IPS-18c (cell line): ENCODE measurements around the gene TUBGCP2.

Source experiments
- H3K4me3 ChIP-seq: 2 replicates; pipeline ENCODE4 v1.7.0; 2013; ENCODE audit warnings: low read depth, mild to moderate bottlenecking, low read length, moderate library complexity; ENCODE audit not compliant: insufficient read depth
- H3K9me3 ChIP-seq: one replicate; pipeline ENCODE4 v1.6.1; 2013; ENCODE audit warnings: mild to moderate bottlenecking, low read length, moderate library complexity; ENCODE audit not compliant: control insufficient read depth, insufficient read depth

TUBGCP2 gene

DNA sequence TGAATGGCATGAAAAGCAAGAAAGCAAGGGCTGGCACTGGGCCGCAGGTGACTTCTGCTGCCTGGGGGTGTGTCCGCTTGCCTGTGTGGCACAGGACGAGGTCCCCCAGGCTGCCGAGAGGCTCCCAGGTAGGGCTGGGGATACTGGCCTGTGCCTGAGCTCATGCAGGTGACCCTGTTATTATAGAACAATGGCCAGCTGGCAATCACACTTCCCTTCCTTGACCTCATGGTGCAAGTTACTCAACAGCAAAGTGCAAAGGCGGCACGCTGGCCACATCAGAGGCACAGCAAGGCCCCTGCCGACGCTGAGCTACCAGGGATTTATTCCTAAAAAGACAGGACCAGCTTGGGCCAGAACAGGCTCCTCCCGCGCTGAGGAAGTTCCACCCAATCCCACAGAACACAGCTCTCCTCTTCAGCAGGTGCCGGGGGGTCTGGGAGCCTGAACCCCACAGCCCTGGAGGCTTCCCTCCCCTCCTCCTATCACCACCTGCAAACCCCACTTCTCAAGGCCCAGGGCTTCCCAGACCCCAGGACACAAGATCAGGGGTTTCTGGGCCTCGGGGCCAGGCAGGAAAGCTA, 30.6 kb downstream of the TUBGCP2 start:
- H3K4me3 ChIP-seq, result no peak overlapping the region

DNA sequence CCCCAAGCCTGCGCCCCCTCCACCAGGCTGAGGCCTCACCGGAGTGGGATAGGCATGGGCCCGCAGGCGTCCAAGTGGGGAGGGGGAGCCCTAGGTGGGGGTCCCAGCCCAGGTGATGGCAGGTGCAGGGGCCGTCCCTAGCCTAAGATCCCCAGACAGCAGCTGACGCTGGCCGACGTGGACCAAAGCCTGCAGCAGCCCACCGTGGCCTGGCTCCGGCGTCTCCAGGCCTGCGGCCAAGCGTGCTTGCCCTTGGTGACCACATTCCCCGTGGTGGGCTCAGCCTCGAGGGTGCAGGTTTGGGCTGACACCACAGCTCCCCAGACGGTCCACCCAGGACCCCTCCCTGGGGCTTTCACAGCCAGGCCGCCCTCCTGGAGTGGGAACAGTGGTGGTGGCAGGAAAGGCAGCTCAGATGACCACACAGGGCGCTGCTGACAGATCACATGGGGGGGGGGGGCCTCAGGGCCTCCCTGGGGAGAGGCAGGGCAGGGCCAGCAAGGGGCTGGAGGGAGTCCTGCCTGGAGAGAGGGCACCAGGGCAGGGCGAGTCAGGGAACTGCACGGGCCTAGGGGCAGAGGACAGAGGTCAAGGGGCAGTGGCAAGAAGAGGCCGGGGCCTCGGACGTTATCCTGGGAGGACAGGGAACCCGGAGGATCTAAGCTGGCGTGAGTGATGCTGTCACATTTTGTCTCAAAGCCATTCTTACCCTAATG, 31.2 kb downstream of the TUBGCP2 start:
- Histone ChIP-seq H3K4me3 (peak overlapping the region; percentile 28), H3K9me3 (no peaks in the 10 kb centered on the region)

More for the DNA sequence above, 30.6 kb downstream of the TUBGCP2 start:
- no peaks in the 10 kb centered on the region for H3K9me3 ChIP-seq

DNA sequence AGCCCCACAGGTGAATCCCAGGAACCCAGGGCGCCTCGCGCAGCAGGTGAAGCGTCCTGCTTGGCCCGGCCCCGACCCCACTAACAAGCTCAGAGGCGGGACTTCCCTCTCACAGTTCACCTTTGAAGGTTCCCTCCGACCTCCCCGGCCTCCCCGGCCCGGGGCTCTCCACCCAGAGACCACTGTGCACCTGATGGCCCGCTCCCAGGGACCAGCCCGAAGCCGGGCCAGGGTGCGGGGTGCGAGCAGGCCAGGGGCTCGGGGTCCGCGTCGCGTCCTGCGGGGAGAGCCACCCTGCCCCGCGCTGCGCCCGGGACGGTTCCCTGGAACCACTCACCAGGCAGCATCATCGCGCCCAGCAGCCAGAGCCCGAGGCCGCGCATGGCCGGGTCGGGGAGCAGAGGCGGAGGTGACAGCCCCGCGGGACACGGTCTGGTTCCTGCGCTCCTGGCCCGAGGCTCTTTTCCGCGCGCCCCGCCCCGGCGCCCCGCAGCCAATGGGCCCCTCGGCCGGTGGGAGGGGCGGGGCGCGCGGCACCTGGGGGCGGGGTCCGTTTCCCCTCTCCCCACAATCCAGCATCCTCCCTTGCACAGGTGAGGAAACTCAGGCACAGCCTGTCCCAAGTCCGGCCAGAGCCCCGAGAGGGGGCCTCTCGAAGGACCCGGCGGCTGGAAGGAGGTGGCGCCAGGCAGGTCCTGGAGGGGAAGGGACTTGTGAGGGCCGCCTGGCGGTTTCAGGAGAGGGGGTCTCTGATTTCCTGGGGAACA, 32.1 kb downstream of the TUBGCP2 start, which contains the start of gene ADAM8:
Gene ADAM8 (minus strand): TSS at position 434 of the 767 bp plus-strand sequence. CDS start 51 bp downstream, at position 383.
- Histone ChIP-seq H3K9me3 (no peaks in the 10 kb centered on the region), H3K4me3 (peak within 1 kb of the TSS; percentile 40)

DNA sequence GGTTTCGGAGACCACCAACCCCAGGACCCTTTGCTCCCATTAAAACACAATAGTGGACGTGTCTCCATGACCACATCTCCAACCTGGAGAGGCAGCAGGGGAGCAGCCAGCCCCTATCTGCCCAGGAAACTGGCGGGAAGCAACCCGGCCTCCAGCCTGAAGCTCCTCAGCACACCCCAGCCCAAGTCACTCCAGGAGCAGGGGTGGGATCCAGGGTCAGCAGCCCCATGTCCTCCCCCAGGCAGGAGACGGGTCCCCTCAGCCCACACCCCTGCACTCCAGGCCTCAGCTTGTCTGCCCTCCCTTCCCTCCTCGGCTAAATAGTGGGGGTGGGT, 32.6 kb downstream of the TUBGCP2 start:
- H3K9me3 ChIP-seq, result no peaks in the 10 kb centered on the region
- peak overlapping the region; percentile 40; the same call in 1 of the 2 replicates for H3K4me3 ChIP-seq

DNA sequence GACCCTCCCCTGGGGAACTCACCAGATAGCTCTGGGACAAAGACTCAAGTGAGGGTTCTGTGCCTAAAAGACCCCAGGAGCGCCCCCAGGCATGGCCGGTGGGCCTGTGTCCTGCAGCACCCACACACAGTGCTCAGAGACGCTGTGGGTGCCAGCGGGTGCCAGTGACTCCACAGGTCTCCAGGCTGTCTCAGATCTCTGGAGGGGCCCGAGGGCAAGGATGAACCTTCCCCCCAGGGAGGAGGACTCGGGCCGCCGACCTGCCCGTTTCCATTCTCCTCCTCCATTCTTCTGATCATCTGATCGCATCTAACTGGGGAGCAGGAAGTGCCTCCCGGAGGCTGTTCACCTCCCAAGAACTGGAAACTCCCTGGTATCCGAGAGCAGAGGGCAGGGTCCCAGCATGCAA, 33.0 kb downstream of the TUBGCP2 start:
- H3K4me3 ChIP-seq, result no peak overlapping the region
- no peaks in the 10 kb centered on the region for H3K9me3 ChIP-seq

DNA sequence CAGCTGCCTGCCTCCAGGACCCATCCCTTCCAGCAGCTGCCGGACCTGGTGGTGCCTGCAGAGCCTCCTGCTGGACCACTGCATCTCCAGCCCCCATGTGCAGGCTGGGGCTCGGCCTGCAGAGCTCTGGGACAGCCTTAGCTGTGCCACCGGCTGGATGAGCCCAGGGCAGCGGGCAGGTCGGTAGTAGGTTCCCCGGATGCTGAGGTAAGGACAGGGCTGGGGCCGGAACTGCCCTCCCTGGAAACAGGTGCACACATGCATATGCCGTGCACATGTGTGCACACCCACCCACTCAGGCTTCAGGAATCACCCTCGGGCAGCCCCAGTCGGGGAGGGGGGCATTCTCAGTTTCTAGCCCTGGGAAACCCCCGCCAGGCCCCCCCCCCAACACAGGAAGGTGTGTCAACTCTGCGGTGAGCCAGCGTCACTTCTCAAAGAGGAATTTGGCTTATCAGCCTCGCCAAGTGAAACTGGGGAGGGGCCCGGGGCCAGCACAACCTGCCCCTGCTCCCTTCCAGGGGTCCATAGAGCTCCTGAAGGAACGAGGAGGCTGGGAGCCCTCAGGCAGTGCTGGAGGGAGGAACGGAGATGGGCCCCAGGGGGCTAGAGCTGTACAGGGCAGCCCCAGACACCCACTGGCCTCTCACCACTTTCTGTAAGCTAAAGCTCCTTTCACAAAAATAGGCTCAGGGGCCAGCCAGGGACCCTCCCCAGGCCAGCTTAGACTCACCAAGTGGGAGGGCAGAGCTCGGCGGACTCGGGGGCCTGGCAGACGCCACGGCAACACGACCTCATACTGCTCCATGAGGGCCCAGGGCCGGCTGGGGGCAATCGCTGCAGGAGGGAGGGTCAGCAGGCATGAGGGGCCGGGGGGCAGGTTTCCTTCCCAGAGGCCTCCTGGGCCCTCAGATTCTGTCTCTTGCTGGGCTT, 33.7 kb downstream of the TUBGCP2 start:
- H3K9me3 ChIP-seq, result no peaks in the 10 kb centered on the region

DNA sequence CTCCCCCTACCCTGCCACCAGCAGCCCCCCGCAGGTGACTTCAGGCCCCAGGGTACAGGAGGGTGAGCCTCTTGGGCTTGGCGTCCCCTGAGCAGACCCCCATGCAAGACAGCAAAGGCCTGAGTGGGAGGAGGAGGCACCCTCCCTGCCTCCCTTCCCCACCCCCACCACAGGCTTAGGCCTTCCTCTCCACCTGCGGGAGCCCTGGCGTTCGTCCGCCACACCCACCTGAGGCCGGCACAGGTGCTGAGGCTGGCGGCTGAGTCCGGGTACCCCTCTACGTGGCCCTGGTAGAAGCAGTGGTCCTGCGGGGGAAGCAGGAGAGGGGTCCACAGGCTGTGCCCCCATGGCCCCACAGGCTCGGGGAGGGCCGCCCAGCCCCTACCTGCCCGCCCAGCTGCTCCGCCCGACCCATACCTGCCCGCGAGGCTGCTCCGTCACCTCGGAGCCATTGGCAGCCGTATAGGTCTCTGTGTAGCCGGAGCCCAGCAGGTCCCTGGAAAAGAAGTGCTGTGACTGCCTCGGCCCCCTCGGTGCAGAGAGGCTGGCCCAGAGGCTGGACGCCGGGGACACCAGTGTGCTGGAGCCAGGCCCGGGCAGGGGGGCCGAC, 35.0 kb downstream of the TUBGCP2 start:
- no peak overlapping the region for H3K4me3 ChIP-seq
- H3K9me3 ChIP-seq, result no peaks in the 10 kb centered on the region

More for the DNA sequence above, 33.7 kb downstream of the TUBGCP2 start:
- no peak overlapping the region for H3K4me3 ChIP-seq

DNA sequence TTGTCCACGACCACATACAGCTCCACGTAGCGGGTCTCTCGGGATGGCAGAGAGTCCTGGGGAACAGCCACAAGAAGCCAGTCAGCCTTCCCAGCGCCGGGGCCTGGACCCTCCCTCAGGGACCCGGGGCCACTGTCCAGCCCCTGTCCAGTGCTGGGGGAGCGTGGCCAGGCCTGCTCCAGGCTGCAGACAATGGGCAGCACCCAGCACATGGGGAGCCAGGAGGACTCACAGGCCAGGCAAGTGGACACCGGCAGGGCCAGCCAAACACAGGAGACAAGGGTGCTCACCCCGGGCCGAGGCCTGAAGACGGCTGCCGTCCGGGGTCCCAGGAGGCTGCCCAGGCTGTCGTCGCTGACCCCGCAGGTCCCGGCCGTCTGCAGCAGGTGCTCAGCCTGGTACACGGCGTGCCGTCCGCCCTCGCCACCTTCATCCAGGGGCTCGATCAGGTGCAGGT, 35.7 kb downstream of the TUBGCP2 start:
- H3K4me3 ChIP-seq, result no peak overlapping the region
- no peaks in the 10 kb centered on the region for H3K9me3 ChIP-seq

DNA sequence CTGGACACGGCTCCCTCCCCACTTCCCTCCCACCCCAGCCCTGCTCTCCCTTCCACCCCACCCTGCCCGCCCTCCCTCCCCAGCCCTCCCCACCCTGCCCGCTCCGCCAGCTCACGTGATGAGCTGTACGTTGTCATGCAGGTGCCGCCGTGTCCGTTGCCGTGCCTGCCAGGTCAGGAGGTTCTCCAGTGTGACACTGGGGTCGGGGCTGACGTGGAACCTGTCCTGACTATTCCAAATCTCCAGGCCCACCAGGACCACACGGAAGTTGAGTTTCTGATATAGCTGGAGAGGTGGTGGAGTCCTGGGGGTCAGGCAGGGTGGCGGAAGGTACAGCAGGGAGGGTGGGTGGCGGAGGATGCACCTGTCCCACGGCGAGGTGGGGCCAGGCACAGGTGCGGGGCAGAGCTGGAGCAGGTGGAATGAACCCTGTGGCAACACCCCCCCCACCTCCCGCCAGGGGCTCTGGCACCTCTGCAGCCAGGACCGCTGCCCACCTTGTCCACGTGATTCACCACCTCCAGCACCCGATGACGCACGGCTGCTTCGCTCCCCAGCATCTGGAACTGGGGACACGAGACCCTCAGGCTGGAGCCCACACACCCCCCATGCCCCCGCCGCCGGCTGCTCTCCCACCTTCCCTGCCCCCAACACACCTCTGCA, 36.2 kb downstream of the TUBGCP2 start:
- no peak overlapping the region for H3K4me3 ChIP-seq

DNA sequence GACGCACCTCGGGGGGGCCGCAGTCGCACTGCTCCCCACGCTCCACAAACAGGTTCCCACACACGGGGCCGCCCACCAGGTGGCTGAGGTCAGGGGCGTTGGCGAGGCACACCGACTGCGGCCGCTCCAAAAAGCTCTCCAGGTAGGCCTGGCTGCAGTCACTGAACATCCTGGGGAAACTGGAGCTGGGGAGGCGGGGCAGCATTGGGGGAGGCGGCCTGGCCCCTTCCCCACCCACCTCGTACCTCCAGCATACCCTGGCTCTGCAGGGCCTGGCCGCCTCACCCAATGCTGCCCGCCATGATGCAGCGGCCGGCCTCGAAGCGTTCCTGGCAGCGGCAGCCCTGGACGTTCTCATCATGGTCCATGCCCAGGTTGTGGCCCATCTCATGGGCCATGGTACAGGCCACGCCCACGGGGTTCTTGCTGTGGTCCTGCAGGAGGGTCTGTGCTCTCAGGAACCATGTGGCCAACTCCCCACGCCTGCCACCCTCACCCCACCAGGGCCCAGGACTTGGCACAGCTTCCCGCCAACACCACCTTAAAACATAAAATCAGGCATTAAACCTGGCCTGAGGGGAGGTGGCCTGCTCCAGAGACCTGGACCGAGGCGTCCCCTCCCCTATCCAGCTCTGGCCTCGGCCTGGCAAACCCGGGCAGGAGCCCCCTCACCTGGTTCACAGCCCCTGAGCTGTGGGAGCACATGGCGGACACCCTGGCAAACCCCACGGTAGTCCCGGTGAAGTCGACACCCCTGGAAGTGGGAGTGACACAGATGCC, 37.0 kb downstream of the TUBGCP2 start:
- Histone ChIP-seq H3K9me3 (no peaks in the 10 kb centered on the region), H3K4me3 (no peak overlapping the region)

More for the DNA sequence above, 36.2 kb downstream of the TUBGCP2 start:
- no peaks in the 10 kb centered on the region for H3K9me3 ChIP-seq

DNA sequence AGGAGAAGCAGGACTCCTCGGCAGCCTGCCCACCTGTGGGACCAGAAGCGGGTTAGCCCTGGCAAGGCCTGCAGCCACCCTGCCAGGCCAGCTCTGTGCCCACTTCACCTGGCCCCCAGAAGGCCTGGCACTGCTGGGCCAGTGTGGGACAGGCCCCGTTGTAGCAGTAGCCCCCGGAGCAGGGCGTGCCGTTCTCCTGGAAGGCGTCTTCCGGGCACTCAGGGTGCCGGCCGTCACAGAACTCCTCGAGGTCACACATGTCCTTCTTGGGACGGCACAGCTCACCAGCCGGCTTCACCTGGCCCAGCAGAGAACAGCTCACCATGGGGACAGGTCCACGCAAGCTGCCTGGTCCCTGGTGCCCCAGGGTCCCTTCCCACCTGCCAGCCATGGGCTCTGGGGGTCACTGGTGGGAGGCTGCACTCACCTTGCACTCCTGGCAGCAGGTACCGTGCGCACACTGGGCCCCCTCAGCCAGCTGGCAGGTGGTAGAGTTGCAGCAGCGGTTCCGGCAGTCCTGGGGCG, 37.8 kb downstream of the TUBGCP2 start:
- H3K4me3 ChIP-seq, result no peak overlapping the region
- H3K9me3 ChIP-seq, result no peaks in the 10 kb centered on the region

DNA sequence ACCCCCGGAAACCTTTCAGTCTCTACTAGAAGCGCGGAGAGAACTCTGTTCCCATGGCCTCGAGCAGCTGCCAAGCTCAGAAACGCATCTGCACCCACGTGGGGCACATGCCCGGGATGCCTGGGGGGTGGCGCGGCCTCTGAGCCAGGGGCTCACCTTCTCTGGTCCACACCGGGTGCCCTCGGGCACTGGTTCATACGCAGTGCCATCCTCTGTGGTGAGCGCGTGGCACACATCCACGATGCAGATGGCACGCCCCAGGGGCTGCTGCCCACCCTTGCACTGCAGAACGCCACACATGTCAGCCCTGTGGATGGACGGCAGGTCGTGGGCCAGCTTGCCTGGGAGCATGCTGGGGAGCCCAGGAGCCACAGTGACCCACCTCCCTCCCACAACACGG, 38.5 kb downstream of the TUBGCP2 start:
- Histone ChIP-seq H3K4me3 (no peak overlapping the region), H3K9me3 (no peaks in the 10 kb centered on the region)

DNA sequence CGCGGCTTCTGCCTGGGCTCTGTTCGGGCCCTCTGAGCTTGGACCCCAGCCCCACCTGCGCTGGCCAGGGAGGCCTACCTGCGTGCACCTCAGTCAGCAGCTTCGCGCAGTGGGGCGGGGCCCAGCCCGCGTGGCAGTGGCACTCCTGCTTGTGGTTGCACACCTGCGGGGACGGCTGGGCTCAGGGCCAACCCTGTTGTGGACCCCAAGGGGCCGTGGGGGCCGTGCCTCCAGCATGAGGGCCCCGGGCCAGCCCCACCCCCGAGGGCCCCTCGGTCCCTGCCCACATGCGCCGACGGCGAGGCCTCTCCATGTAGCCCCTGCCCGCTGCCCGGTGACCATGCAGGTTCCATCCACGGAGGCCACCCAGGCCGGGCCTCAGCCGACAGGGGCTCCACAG, 39.3 kb downstream of the TUBGCP2 start:
- H3K4me3 ChIP-seq, result no peak overlapping the region
- no peaks in the 10 kb centered on the region for H3K9me3 ChIP-seq

DNA sequence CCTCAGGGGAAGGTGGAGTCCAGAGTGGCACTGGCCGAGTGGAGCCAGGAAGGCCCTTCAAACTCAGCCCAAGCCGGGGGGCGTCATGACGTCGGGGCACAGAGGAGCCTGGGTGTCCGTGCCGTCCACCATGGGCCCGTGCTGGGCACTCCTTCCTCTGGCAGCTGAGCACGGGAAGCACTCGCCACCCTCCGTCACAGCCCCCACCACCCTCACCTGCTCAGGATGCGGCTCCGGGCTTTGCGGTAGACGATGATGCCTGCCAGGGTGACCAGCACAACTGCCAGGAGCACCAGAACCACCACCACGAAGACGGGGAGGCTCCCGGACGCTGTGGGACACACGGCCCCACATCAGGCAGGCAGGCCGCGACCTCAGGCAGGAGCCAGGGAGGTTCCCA, 40.1 kb downstream of the TUBGCP2 start:
- no peaks in the 10 kb centered on the region for H3K9me3 ChIP-seq
- no peak overlapping the region for H3K4me3 ChIP-seq

DNA sequence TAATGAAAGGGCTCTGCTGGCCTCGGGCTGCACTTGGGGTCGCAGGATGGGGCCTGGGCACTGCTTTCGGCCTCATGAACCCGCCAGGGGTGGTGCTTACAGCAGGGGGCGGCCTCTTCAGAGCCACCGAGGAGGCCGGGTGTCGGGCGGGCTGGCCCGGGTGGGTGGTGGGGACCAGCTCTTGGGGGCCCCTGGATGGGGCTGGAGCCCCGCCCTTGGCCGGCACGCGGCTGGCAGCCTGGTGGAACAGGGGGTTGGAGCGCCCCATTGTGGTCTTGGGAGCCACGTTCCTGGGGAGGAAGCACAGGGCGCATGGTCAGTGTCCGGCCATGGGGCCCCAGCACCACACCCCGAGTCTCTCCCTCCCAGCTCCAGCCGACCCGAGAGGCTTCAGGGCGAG, 40.8 kb downstream of the TUBGCP2 start:
- Histone ChIP-seq H3K9me3 (no peaks in the 10 kb centered on the region), H3K4me3 (no peak overlapping the region)
